Naive thymus-derived CD4-positive, alpha-beta T cell (primary cell): ENCODE results near the gene PTPRE. TPM values are rescaled to one million over a fixed set of nuclear protein-coding genes. Genes with fewer than 3 reads are reported as not detected.

Source experiments
- ATAC-seq: fragments of 150-1000 bp; cut with Tn5 transposase; 2 replicates; pipeline ENCODE4 v1.10.0; 2021; ENCODE audit warnings: mild to moderate bottlenecking, moderate library complexity
- CTCF ChIA-PET: fragments of 350-600 bp; sonication (Branson Sonifier 250); formaldehyde crosslinking; loops from one replicate; lab custom pipeline; 2021; ENCODE audit warnings: antibody characterized with exemption; lab: Charles Lee
- POLR2A ChIA-PET: fragments of 350-600 bp; sonication (Branson Sonifier 250); formaldehyde crosslinking; loops from one replicate; lab custom pipeline; 2021; ENCODE audit warnings: antibody characterized with exemption, inconsistent platforms; lab: Charles Lee
- DNase-seq, 9 donors: peaks; one replicate each; pipeline versions ENCODE4 v3.0.0 to v3.0.0-alpha.2; 2020 to 2022; ENCODE audit warnings: mixed read lengths in 1 of 9
- H3K27ac ChIP-seq: one replicate; pipeline ENCODE4 v1.7.0; 2013; ENCODE audit warnings: mild to moderate bottlenecking, low read depth, low read length, moderate library complexity
- H3K27me3 ChIP-seq, 2 donors: one replicate each; pipeline ENCODE4 v1.7.0; 2013; ENCODE audit warnings: low read length in 2 of 2, mild to moderate bottlenecking in 2 of 2, moderate library complexity in 2 of 2; ENCODE audit not compliant: control insufficient read depth in 2 of 2, insufficient read depth in 2 of 2
- H3K36me3 ChIP-seq, 3 experiments: 1 replicate in 2 of 3; 2 replicates in 1 of 3; pipeline ENCODE4 v1.7.0; 2013; ENCODE audit warnings: low read length in 3 of 3, mild to moderate bottlenecking in 3 of 3, moderate library complexity in 1 of 3; ENCODE audit not compliant: insufficient read depth in 3 of 3, control insufficient read depth in 2 of 3
- H3K4me1 ChIP-seq, 2 donors: one replicate each; pipeline ENCODE4 v1.7.0; 2013; ENCODE audit warnings: low read length in 2 of 2, mild to moderate bottlenecking in 2 of 2, moderate library complexity in 1 of 2; ENCODE audit not compliant: control insufficient read depth in 2 of 2, insufficient read depth in 2 of 2
- H3K4me3 ChIP-seq: 2 replicates; pipeline ENCODE4 v1.7.0; 2013; ENCODE audit warnings: mild to moderate bottlenecking, low read length
- H3K9me3 ChIP-seq, 3 experiments: 1 replicate in 2 of 3; 2 replicates in 1 of 3; pipeline ENCODE4 v1.7.0; 2013; ENCODE audit warnings: low read length in 3 of 3; ENCODE audit not compliant: control insufficient read depth in 2 of 3
- H3K27ac Mint-ChIP-seq, 9 donors: one replicate each; pipeline ENCODE4 v1.8.0; 2020 to 2022; ENCODE audit warnings: mixed read lengths in 9 of 9, mild to moderate bottlenecking in 8 of 9, moderate library complexity in 5 of 9, inconsistent platforms in 2 of 9
- H3K27me3 Mint-ChIP-seq, 5 donors: one replicate each; pipeline ENCODE4 v1.8.0; 2021 to 2022; ENCODE audit warnings: mixed read lengths in 5 of 5, mild to moderate bottlenecking in 1 of 5
- H3K36me3 Mint-ChIP-seq, 5 donors: one replicate each; pipeline ENCODE4 v1.8.0; 2020 to 2022; ENCODE audit warnings: mixed read lengths in 5 of 5, mild to moderate bottlenecking in 3 of 5, inconsistent platforms in 1 of 5
- H3K4me1 Mint-ChIP-seq, 7 donors: one replicate each; pipeline ENCODE4 v1.8.0; 2020 to 2022; ENCODE audit warnings: mixed read lengths in 7 of 7, mild to moderate bottlenecking in 3 of 7, inconsistent platforms in 1 of 7
- H3K4me3 Mint-ChIP-seq, 10 donors: one replicate each; pipeline ENCODE4 v1.8.0; 2020 to 2022; ENCODE audit warnings: mild to moderate bottlenecking in 10 of 10, mixed read lengths in 10 of 10, moderate library complexity in 6 of 10, inconsistent platforms in 2 of 10
- H3K9me3 Mint-ChIP-seq, 11 donors: one replicate each; pipeline ENCODE4 v1.8.0; 2020 to 2022; ENCODE audit warnings: mixed read lengths in 11 of 11, mild to moderate bottlenecking in 4 of 11, inconsistent platforms in 1 of 11, moderate library complexity in 1 of 11
- intact Hi-C, 2 donors: fragments of 100-400 bp; cut with micrococcal nuclease; formaldehyde crosslinking; loops; one replicate each; pipeline ENCODE4 v1.15.1; 2023
- polyA plus RNA-seq, 2 donors: library from polyadenylated mRNA; unstranded; fragments of 300-500 nt; fragmentation: Illumina TruSeq; gene quantifications; one replicate each; pipeline ENCODE4 v1.2.3, GENCODE V29; 2021
- total RNA-seq, 6 experiments: library from RNA in 5 of 6; stranded (reverse) in 5 of 6; gene quantifications; 1 replicate in 5 of 6; 2 replicates in 1 of 6; pipeline ENCODE4 v1.2.3 and lab custom pipeline; 2021 to 2026

PTPRE gene
- total and polyA plus RNA-seq, 7 experiments from 2014 or later: 6.6 to 237 (median 27.9) TPM

GRCh38 chr10:128070721-128071416, 164.0 kb downstream of the PTPRE start:
- Mint-ChIP-seq H3K4me1 (peaks cover 19 to 37% (median 23%) of the 10 kb centered on the region in 7 donors), H3K27me3 (no peaks in the 10 kb centered on the region), H3K36me3 (peaks cover 22 to 68% (median 44%) of the 10 kb centered on the region in 5 donors), H3K4me3 (no peak overlapping the region), H3K27ac (peak overlapping the region in 1 of 9 donors; percentile 8), H3K9me3 (no peaks in the 10 kb centered on the region)
- POLR2A ChIA-PET: no interaction called here
- Histone ChIP-seq H3K4me3 (no peak overlapping the region), H3K27me3 (no peaks in the 10 kb centered on the region), H3K4me1 (peaks cover 2 to 6% of the 10 kb centered on the region in 2 donors), H3K36me3 (peaks cover 34 to 88% (median 50%) of the 10 kb centered on the region in 3 experiments), H3K27ac (no peak overlapping the region), H3K9me3 (no peaks in the 10 kb centered on the region)
- DNase-seq (no peak), ATAC-seq (no peak)
- CTCF ChIA-PET: interaction anchor here (0.7 to 19.9 kb wide), 6 partner anchors 13 to 164 kb away, joined by 3 to 217 read pairs (median 4); partner anchors contain the start of gene PTPRE
- intact Hi-C loops: no loop called here

- Histone ChIP-seq H3K4me3 (no peak overlapping the region), H3K9me3 (no peaks in the 10 kb centered on the region), H3K36me3 (peaks cover 31 to 88% (median 46%) of the 10 kb centered on the region in 3 experiments), H3K27me3 (no peaks in the 10 kb centered on the region), H3K27ac (no peak overlapping the region), H3K4me1 (peaks cover 0 to under 1% of the 10 kb centered on the region in 2 donors)
- Mint-ChIP-seq H3K27ac (no peak overlapping the region), H3K4me3 (no peak overlapping the region), H3K36me3 (peaks cover 20 to 65% (median 41%) of the 10 kb centered on the region in 5 donors), H3K4me1 (peaks cover 15 to 31% (median 18%) of the 10 kb centered on the region in 7 donors), H3K27me3 (no peaks in the 10 kb centered on the region), H3K9me3 (no peaks in the 10 kb centered on the region)
- intact Hi-C loops: no loop called here
- ChIA-PET CTCF (interaction anchor here (0.7 to 19.9 kb wide), 4 partner anchors 21 to 165 kb away, joined by 3 to 217 read pairs (median 4); partner anchors contain the start of gene PTPRE), POLR2A (no interaction called here)
- ATAC-seq (no peak), DNase-seq (no peak)
Measured at GRCh38 chr10:128071417-128071782, 164.5 kb downstream of the PTPRE start.

GRCh38 chr10:128072046-128072445, 165.1 kb downstream of the PTPRE start:
- H3K27ac ChIP-seq: no peak overlapping the region
- peaks cover 9 to 25% (median 12%) of the 10 kb centered on the region in 7 donors for H3K4me1 Mint-ChIP-seq
- ATAC-seq (no peak), DNase-seq (no peak)
- POLR2A ChIA-PET: interaction anchor here (0.6 kb wide), 1 partner anchor 81 kb away, joined by 3 read pairs; no protein-coding TSS in a partner anchor
- peaks cover 26 to 88% (median 40%) of the 10 kb centered on the region in 3 experiments for H3K36me3 ChIP-seq
- no peak overlapping the region for H3K4me3 ChIP-seq
- no peak overlapping the region for H3K27ac Mint-ChIP-seq
- H3K27me3 ChIP-seq: no peaks in the 10 kb centered on the region
- CTCF ChIA-PET: interaction anchor here (0.6 to 19.9 kb wide), 3 partner anchors 37 to 266 kb away, joined by 3 to 217 read pairs (median 5); partner anchors contain the start of gene PTPRE
- no peaks in the 10 kb centered on the region for H3K9me3 Mint-ChIP-seq
- H3K9me3 ChIP-seq: no peaks in the 10 kb centered on the region
- peaks cover 13 to 63% (median 35%) of the 10 kb centered on the region in 5 donors for H3K36me3 Mint-ChIP-seq
- no peak overlapping the region for H3K4me3 Mint-ChIP-seq
- intact Hi-C loops: no loop called here
- H3K4me1 ChIP-seq: no peaks in the 10 kb centered on the region
- no peaks in the 10 kb centered on the region for H3K27me3 Mint-ChIP-seq

GRCh38 chr10:128072941-128073645, 166.2 kb downstream of the PTPRE start:
- DNase-seq: no peak
- Mint-ChIP-seq H3K9me3 (no peaks in the 10 kb centered on the region), H3K4me3 (no peak overlapping the region), H3K36me3 (peaks cover 9 to 56% (median 30%) of the 10 kb centered on the region in 5 donors), H3K27me3 (no peaks in the 10 kb centered on the region), H3K4me1 (peaks cover 4 to 21% (median 6%) of the 10 kb centered on the region in 7 donors), H3K27ac (no peak overlapping the region)
- POLR2A ChIA-PET: no interaction called here
- no peak overlapping the region for H3K27ac ChIP-seq
- no peaks in the 10 kb centered on the region for H3K27me3 ChIP-seq
- CTCF ChIA-PET: interaction anchor here (1.8 to 19.9 kb wide), 2 partner anchors 38 to 167 kb away, joined by 5 to 217 read pairs; partner anchors contain the start of gene PTPRE
- H3K4me3 ChIP-seq: no peak overlapping the region
- ATAC-seq: no peak
- no peaks in the 10 kb centered on the region for H3K9me3 ChIP-seq
- peaks cover 19 to 88% (median 34%) of the 10 kb centered on the region in 3 experiments for H3K36me3 ChIP-seq
- no peaks in the 10 kb centered on the region for H3K4me1 ChIP-seq
- intact Hi-C loops: no loop called here

- DNase-seq (no peak), ATAC-seq (no peak)
- peaks cover 19 to 86% (median 27%) of the 10 kb centered on the region in 3 experiments for H3K36me3 ChIP-seq
- no peaks in the 10 kb centered on the region for H3K27me3 Mint-ChIP-seq
- H3K27ac Mint-ChIP-seq: peak overlapping the region in 1 of 9 donors; percentile 28
- no peaks in the 10 kb centered on the region for H3K9me3 Mint-ChIP-seq
- H3K4me1 Mint-ChIP-seq: peaks cover 4 to 21% (median 6%) of the 10 kb centered on the region in 7 donors
- POLR2A ChIA-PET: no interaction called here
- no peaks in the 10 kb centered on the region for H3K27me3 ChIP-seq
- H3K4me3 ChIP-seq: no peak overlapping the region
- no peaks in the 10 kb centered on the region for H3K4me1 ChIP-seq
- H3K4me3 Mint-ChIP-seq: no peak overlapping the region
- intact Hi-C loops: no loop called here
- no peaks in the 10 kb centered on the region for H3K9me3 ChIP-seq
- H3K27ac ChIP-seq: no peak overlapping the region
- CTCF ChIA-PET: interaction anchor here (1.0 to 19.9 kb wide), 2 partner anchors 39 to 139 kb away, joined by 3 to 217 read pairs; no protein-coding TSS in a partner anchor
- peaks cover 9 to 57% (median 30%) of the 10 kb centered on the region in 5 donors for H3K36me3 Mint-ChIP-seq
Measured at GRCh38 chr10:128073890-128074289, 167.0 kb downstream of the PTPRE start.

- Mint-ChIP-seq H3K27me3 (no peaks in the 10 kb centered on the region), H3K4me1 (peaks cover 0 to 16% (median 4%) of the 10 kb centered on the region in 7 donors), H3K36me3 (peaks cover 14 to 61% (median 32%) of the 10 kb centered on the region in 5 donors), H3K4me3 (no peak overlapping the region), H3K27ac (no peak overlapping the region), H3K9me3 (no peaks in the 10 kb centered on the region)
- intact Hi-C loops: no loop called here
- Histone ChIP-seq H3K27me3 (no peaks in the 10 kb centered on the region), H3K4me1 (no peaks in the 10 kb centered on the region), H3K4me3 (no peak overlapping the region), H3K36me3 (peaks cover 19 to 91% (median 26%) of the 10 kb centered on the region in 3 experiments), H3K9me3 (no peaks in the 10 kb centered on the region), H3K27ac (no peak overlapping the region)
- DNase-seq: no peak
- POLR2A ChIA-PET: no interaction called here
- CTCF ChIA-PET: interaction anchor here (1.0 to 19.9 kb wide), 2 partner anchors 40 to 138 kb away, joined by 3 to 217 read pairs; no protein-coding TSS in a partner anchor
- no peak for ATAC-seq
Measured at GRCh38 chr10:128074589-128074988, 167.7 kb downstream of the PTPRE start.
